Endothelial cell of umbilical vein (primary cell): ENCODE data around the gene SPTA1. TPM values are rescaled to one million over a fixed set of nuclear protein-coding genes. Genes with fewer than 3 reads are reported as not detected.

Experiments
- BruUV-seq: library from RNA; stranded (reverse); fragments of 400-500 nt; replicated peaks from 2 replicates; lab custom pipeline; 2021; lab: Mats Ljungman, UMichigan
- CTCF ChIA-PET: fragments of 300-600, 350-600 bp; sonication (Branson Sonifier 250); formaldehyde crosslinking; loops from one replicate; lab custom pipeline; 2021; ENCODE audit warnings: antibody characterized with exemption, inconsistent platforms; lab: Charles Lee
- POLR2A ChIA-PET: fragments of 300-600, 350-600 bp; sonication (Branson Sonifier 250); formaldehyde crosslinking; loops from one replicate; lab custom pipeline; 2021; ENCODE audit warnings: antibody characterized with exemption, inconsistent platforms; lab: Charles Lee
- DNase-seq: peaks from one replicate; pipeline ENCODE4 v3.0.0-alpha.2; 2011; ENCODE audit warnings: low read depth, low spot score
- FAIRE-seq: peaks from 2 replicates; lab custom pipeline; 2011; peaks lifted over from hg19 to GRCh38; lab: Jason Lieb, UNC
- H2AFZ ChIP-seq: 2 replicates; pipeline ENCODE4 v1.6.0; 2012; ENCODE audit warnings: low read depth, low read length, control low read depth, inconsistent platforms
- H3K27ac ChIP-seq: 2 replicates; pipeline ENCODE4 v1.5.1; 2011; ENCODE audit warnings: low read depth, mild to moderate bottlenecking, control low read depth, low read length, moderate library complexity; ENCODE audit not compliant: insufficient read depth
- H3K27me3 ChIP-seq, 2 experiments: 2 replicates each; pipeline versions ENCODE4 v1.6.0 to v1.6.1; 2011; ENCODE audit warnings: low read length in 2 of 2, mixed read lengths in 1 of 2; ENCODE audit not compliant: control insufficient read depth in 2 of 2, insufficient read depth in 2 of 2
- H3K36me3 ChIP-seq, 2 experiments: 2 replicates in 1 of 2; 3 replicates in 1 of 2; pipeline ENCODE4 v1.5.1; 2011; ENCODE audit warnings: low read length in 2 of 2, mild to moderate bottlenecking in 1 of 2, moderate library complexity in 1 of 2; ENCODE audit not compliant: control insufficient read depth in 2 of 2, insufficient read depth in 2 of 2; ENCODE audit errors: extremely low read depth in 1 of 2
- H3K4me1 ChIP-seq: 3 replicates; pipeline ENCODE4 v1.5.1; 2011; ENCODE audit warnings: mild to moderate bottlenecking, low read length; ENCODE audit not compliant: control insufficient read depth, insufficient read depth; ENCODE audit errors: extremely low read depth
- H3K4me2 ChIP-seq: 2 replicates; pipeline ENCODE4 v1.6.1; 2011; ENCODE audit warnings: low read length, control low read depth, mixed read lengths; ENCODE audit not compliant: insufficient read depth
- H3K4me3 ChIP-seq, 3 experiments: fragments of 200-600 bp in 1 of 3; sonication (generic), shearing (Covaris generic) in 1 of 3; replicated peaks in 1 of 3; 2 replicates each; pipeline ENCODE4 v1.5.1; 2011 to 2016; ENCODE audit warnings: control low read depth in 3 of 3, low read length in 3 of 3, mild to moderate bottlenecking in 2 of 3, inconsistent platforms in 1 of 3, low read depth in 1 of 3, moderate library complexity in 1 of 3; ENCODE audit not compliant: insufficient read depth in 1 of 3
- H3K79me2 ChIP-seq: 2 replicates; pipeline ENCODE4 v1.6.0; 2012; ENCODE audit warnings: low read length, inconsistent platforms; ENCODE audit not compliant: control insufficient read depth, insufficient read depth
- H3K9ac ChIP-seq: replicated peaks from 2 replicates; pipeline ENCODE3; 2011; ENCODE audit warnings: low read length, control low read depth; ENCODE audit not compliant: insufficient read depth; ENCODE audit errors: extremely low read depth
- H3K9me1 ChIP-seq: replicated peaks from 3 replicates; pipeline ENCODE4 v1.6.0; 2011; ENCODE audit warnings: mild to moderate bottlenecking, low read length; ENCODE audit not compliant: control insufficient read depth, insufficient read depth; ENCODE audit errors: extremely low read depth
- H3K9me3 ChIP-seq: replicated peaks from 2 replicates; pipeline ENCODE4 v1.5.1; 2012; ENCODE audit warnings: low read length, inconsistent platforms; ENCODE audit not compliant: control insufficient read depth, insufficient read depth
- H4K20me1 ChIP-seq: replicated peaks from 2 replicates; pipeline ENCODE3; 2011; ENCODE audit warnings: mild to moderate bottlenecking, low read length; ENCODE audit not compliant: control insufficient read depth, insufficient read depth; ENCODE audit errors: extremely low read depth
- CTCF ChIP-seq, 2 donors: IDR thresholded peaks; 1 replicate in 1 of 2; 2 replicates in 1 of 2; pipeline ENCODE4 v1.5.1; 2011; ENCODE audit warnings: low read length in 2 of 2, mild to moderate bottlenecking in 2 of 2, moderate library complexity in 2 of 2, control low read depth in 1 of 2, inconsistent platforms in 1 of 2, low read depth in 1 of 2; ENCODE audit not compliant: insufficient read depth in 1 of 2; ENCODE audit errors: extremely low read depth in 1 of 2
- EZH2 ChIP-seq: IDR thresholded peaks from 2 replicates; pipeline ENCODE4 v1.6.1; 2012; ENCODE audit warnings: borderline replicate concordance, low read depth, mild to moderate bottlenecking, moderate library complexity, low read length, inconsistent platforms; ENCODE audit not compliant: severe bottlenecking
- FOS ChIP-seq: IDR thresholded peaks from 2 replicates; pipeline ENCODE4 v1.6.1; 2011; ENCODE audit warnings: mild to moderate bottlenecking, low read length, moderate library complexity, borderline replicate concordance; ENCODE audit not compliant: insufficient read depth
- GATA2 ChIP-seq: IDR thresholded peaks from 2 replicates; pipeline ENCODE4 v1.7.0; 2011; ENCODE audit warnings: low read depth, mild to moderate bottlenecking, moderate library complexity, mixed read lengths, low read length; ENCODE audit not compliant: insufficient read length, insufficient read depth
- JUN ChIP-seq: IDR thresholded peaks from 2 replicates; pipeline ENCODE4 v1.6.1; 2011; ENCODE audit warnings: borderline replicate concordance, low read depth; ENCODE audit not compliant: insufficient read length, insufficient read depth
- MYC ChIP-seq: IDR thresholded peaks from one replicate; pipeline ENCODE4 v1.6.1; 2011; ENCODE audit warnings: mild to moderate bottlenecking, low read depth, low read length
- POLR2A ChIP-seq: IDR thresholded peaks from 2 replicates; pipeline ENCODE4 v1.6.1; 2012; ENCODE audit warnings: low read depth, mild to moderate bottlenecking, control low read depth, low read length
- POLR2AphosphoS5 ChIP-seq: IDR thresholded peaks from 2 replicates; pipeline ENCODE4 v1.6.1; 2012; ENCODE audit warnings: low read depth, mild to moderate bottlenecking, control low read depth, low read length, moderate library complexity; ENCODE audit not compliant: insufficient read depth
- dilution Hi-C: fragments of 300-500 bp; cut with MboI; formaldehyde crosslinking; loops from one replicate; pipeline ENCODE4 v1.15.0; 2019; ENCODE audit warnings: low sequenced_read_pairs; ENCODE audit not compliant: extremely low pct_ligation_motif_present
- intact Hi-C: fragments of 100-400 bp; cut with micrococcal nuclease; formaldehyde crosslinking; loops from one replicate; pipeline ENCODE4 v1.10.0; 2022
- polyA plus RNA-seq, 4 experiments: library from polyadenylated mRNA; depleted of rRNA in 3 of 4; stranded (reverse) in 3 of 4; unstranded in 1 of 4; fragments of >200 nt; gene quantifications; 2 replicates each; pipeline versions ENCODE4 v1.2.1 to v1.2.3, GENCODE V29; 2011 to 2012; ENCODE audit warnings: missing spikeins in 1 of 4
- total RNA-seq: library from RNA; stranded (reverse); gene quantifications from 2 replicates; pipeline ENCODE4 v1.2.3, GENCODE V29; 2021
- TF ChIP-seq, protein P1 (sequence below): IDR thresholded peaks from 2 replicates; pipeline ENCODE4 v1.6.1; 2011; ENCODE audit not compliant: insufficient read depth, insufficient read length

The SPTA1 gene
- total and polyA plus RNA-seq, 2 donors (not counting 3 experiments of a cell fraction or from before 2014, with no cell fraction given): 0.01 to 0.84 TPM

DNA sequence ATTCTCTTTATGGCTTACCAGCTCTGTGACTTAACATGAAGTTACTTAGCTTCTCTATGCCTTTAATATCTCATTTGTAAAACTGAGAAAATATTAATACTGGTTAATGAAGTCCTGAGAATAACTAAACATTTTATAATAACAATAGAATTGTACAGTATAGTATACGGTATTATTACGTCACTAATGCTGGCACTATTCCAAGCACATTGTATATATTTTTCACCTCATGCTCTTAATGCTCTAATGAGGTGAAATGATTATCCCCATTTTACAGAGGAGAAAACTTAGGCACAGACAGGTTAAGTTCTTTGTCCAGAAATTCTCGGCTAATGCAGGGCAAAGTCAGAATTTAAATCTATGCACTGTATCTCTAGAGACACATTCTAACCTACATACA lies 33.1 kb upstream of the SPTA1 start:
- Histone ChIP-seq H3K4me2 (no peak overlapping the region), H3K4me3 (no peak overlapping the region), H3K9ac (no peak overlapping the region), H3K79me2 (no peaks in the 10 kb centered on the region), H3K9me1 (no peaks in the 10 kb centered on the region), H2AFZ (no peak overlapping the region), H3K36me3 (no peaks in the 10 kb centered on the region), H3K4me1 (no peaks in the 10 kb centered on the region), H4K20me1 (no peaks in the 10 kb centered on the region), H3K27ac (no peak overlapping the region), H3K9me3 (no peaks in the 10 kb centered on the region), H3K27me3 (no peaks in the 10 kb centered on the region)
- BruUV-seq: no TSS peak
- DNase-seq (no peak), FAIRE-seq (no peak)
- intact Hi-C loops (no loop called here), dilution Hi-C loops (no loop called here)
- no peak for TF ChIP-seq FOS
- TF ChIP-seq JUN: no peak
- TF ChIP-seq, protein P1, sequence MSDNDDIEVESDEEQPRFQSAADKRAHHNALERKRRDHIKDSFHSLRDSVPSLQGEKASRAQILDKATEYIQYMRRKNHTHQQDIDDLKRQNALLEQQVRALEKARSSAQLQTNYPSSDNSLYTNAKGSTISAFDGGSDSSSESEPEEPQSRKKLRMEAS: no peak
- TF ChIP-seq MYC: no peak
- TF ChIP-seq EZH2: no peak
- TF ChIP-seq POLR2AphosphoS5: no peak
- no peak for TF ChIP-seq CTCF (IDR thresholded peaks at IDR 0.05; ENCODE audit: extremely low read depth in 1 of 2, insufficient read depth in 1 of 2, low read depth in 1 of 2, low read length in 2 of 2)
- TF ChIP-seq POLR2A: no peak
- TF ChIP-seq GATA2: no peak
- CTCF ChIA-PET: no interaction called here
- POLR2A ChIA-PET: no interaction called here
